ENCODE measurements around the gene CREB3.

CREB3 gene

DNA sequence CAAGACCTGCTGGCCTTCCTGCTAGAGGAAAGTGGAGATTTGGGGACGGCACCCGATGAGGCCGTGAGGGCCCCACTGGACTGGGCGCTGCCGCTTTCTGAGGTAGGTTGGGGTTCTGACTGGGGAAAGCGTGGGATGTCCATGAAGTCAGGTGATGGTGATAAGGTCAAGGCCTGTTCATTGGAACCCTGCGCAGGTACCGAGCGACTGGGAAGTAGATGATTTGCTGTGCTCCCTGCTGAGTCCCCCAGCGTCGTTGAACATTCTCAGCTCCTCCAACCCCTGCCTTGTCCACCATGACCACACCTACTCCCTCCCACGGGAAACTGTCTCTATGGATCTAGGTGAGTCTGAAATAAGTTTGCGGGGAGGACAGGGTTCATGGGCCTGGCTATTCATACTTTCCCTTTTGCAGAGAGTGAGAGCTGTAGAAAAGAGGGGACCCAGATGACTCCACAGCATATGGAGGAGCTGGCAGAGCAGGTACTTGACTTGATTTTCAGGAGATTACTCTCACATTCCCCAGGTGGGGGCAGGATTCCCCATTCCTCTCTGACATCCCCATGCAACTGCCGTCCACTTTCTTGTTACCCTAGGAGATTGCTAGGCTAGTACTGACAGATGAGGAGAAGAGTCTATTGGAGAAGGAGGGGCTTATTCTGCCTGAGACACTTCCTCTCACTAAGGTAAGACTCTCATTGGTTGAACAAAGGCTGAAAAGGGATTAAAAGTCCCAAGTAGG is 505 bp downstream of the CREB3 start:
- H3K36me3 ChIP-seq (ENCODE audit: control insufficient read depth, insufficient read depth, low read length), result peaks cover 15% of the 10 kb centered on the region
- peak; percentile 15 for TF ChIP-seq CTCF (IDR thresholded peaks at IDR 0.05; ENCODE audit: insufficient read depth, low read length, poor library complexity, severe bottlenecking)
- no peaks in the 10 kb centered on the region for H3K27me3 ChIP-seq (replicated peaks; ENCODE audit: control insufficient read depth, insufficient read depth, low read length)
- no peak for DNase-seq (ENCODE audit: extremely low read depth, insufficient read length)
- peak overlapping the region; percentile 92 for H3K4me3 ChIP-seq (replicated peaks; ENCODE audit: low read depth, low read length)

GRCh38 chr9:35734096-35734495 is 1.6 kb downstream of the CREB3 start:
- TF ChIP-seq CTCF (IDR thresholded peaks at IDR 0.05; ENCODE audit: insufficient read depth, low read length, poor library complexity, severe bottlenecking), result no peak
- H3K4me3 ChIP-seq (replicated peaks; ENCODE audit: low read depth, low read length), result no peak overlapping the region
- no peak for DNase-seq (ENCODE audit: extremely low read depth, insufficient read length)
- peaks cover 19% of the 10 kb centered on the region for H3K36me3 ChIP-seq (ENCODE audit: control insufficient read depth, insufficient read depth, low read length)
- H3K27me3 ChIP-seq (replicated peaks; ENCODE audit: control insufficient read depth, insufficient read depth, low read length), result no peaks in the 10 kb centered on the region

DNA sequence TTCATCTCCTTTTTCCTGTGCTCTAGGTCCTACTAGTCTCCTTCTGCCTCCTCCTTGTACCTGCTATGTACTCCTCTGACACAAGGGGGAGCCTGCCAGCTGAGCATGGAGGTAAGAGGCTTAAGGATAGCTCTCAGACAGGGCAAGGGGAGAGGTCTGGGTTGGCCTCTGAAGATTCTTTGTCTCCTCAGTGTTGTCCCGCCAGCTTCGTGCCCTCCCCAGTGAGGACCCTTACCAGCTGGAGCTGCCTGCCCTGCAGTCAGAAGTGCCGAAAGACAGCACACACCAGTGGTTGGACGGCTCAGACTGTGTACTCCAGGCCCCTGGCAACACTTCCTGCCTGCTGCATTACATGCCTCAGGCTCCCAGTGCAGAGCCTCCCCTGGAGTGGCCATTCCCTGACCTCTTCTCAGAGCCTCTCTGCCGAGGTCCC is 3.8 kb downstream of the CREB3 start:
- Histone ChIP-seq H3K4me3 (replicated peaks; ENCODE audit: low read depth, low read length) (no peak overlapping the region), H3K27me3 (replicated peaks; ENCODE audit: control insufficient read depth, insufficient read depth, low read length) (no peaks in the 10 kb centered on the region), H3K36me3 (ENCODE audit: control insufficient read depth, insufficient read depth, low read length) (peaks cover 35% of the 10 kb centered on the region)
- peak; percentile 96 for TF ChIP-seq CTCF (IDR thresholded peaks at IDR 0.05; ENCODE audit: insufficient read depth, low read length, poor library complexity, severe bottlenecking)
- peak; percentile 50 for DNase-seq (ENCODE audit: extremely low read depth, insufficient read length)

- DNase-seq (ENCODE audit: extremely low read depth, insufficient read length), result no peak
- TF ChIP-seq CTCF (IDR thresholded peaks at IDR 0.05; ENCODE audit: insufficient read depth, low read length, poor library complexity, severe bottlenecking), result no peak
- Histone ChIP-seq H3K36me3 (ENCODE audit: control insufficient read depth, insufficient read depth, low read length) (peaks cover 39% of the 10 kb centered on the region), H3K27me3 (replicated peaks; ENCODE audit: control insufficient read depth, insufficient read depth, low read length) (no peaks in the 10 kb centered on the region), H3K4me3 (replicated peaks; ENCODE audit: low read depth, low read length) (no peak overlapping the region)
Observed at GRCh38 chr9:35737143-35737542, 4.7 kb downstream of the CREB3 start.

DNA sequence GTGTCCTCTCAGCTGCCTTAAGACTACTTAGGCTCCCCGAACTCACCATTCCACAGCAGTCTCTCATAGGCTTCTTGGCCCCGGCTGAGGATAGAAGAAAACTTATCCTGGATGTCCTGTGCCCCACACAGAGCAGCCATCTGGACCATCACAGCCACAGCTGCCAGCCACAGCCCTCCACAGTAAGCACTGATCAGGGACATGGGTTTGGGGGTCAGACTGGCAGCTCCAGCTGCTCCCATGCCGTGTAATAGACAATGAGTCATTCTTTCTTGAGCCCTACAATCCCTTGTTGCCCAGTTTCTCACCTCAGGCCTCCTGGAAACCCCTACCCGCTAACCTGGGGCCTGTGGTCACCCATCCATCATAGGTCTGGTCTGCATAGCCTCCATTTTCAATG is 5.7 kb downstream of the CREB3 start:
- no peak overlapping the region for H3K4me3 ChIP-seq (replicated peaks; ENCODE audit: low read depth, low read length)
- no peak for TF ChIP-seq CTCF (IDR thresholded peaks at IDR 0.05; ENCODE audit: insufficient read depth, low read length, poor library complexity, severe bottlenecking)
- peaks cover 39% of the 10 kb centered on the region for H3K36me3 ChIP-seq (ENCODE audit: control insufficient read depth, insufficient read depth, low read length)
- H3K27me3 ChIP-seq (replicated peaks; ENCODE audit: control insufficient read depth, insufficient read depth, low read length), result no peaks in the 10 kb centered on the region
- no peak for DNase-seq (ENCODE audit: extremely low read depth, insufficient read length)
